NCI-H1436 (cell line): ENCODE measurements around the gene CSH2.
"Not testable (repeated sequence)": the region's sequence is repeated elsewhere in the genome, so short reads cannot be mapped to it uniquely, and the experiment has no call there.

Experiments
- DNase-seq: peaks from one replicate; lab custom pipeline; 2025; lab: John Stamatoyannopoulos, UW

The CSH2 gene

GRCh38 chr17:63854709-63855108 is 18.8 kb downstream of the CSH2 start:
- no peak for DNase-seq

- DNase-seq: no peak
Observed at GRCh38 chr17:63853260-63853659, 20.2 kb downstream of the CSH2 start.

GRCh38 chr17:63850401-63850800 is 23.1 kb downstream of the CSH2 start:
- DNase-seq: no peak

- no peak for DNase-seq
Observed at GRCh38 chr17:63848834-63849689, 24.4 kb downstream of the CSH2 start.

GRCh38 chr17:63847525-63848249 is 25.8 kb downstream of the CSH2 start:
- no peak for DNase-seq

- no peak for DNase-seq
Observed at GRCh38 chr17:63845509-63845908, 28.0 kb downstream of the CSH2 start.

GRCh38 chr17:63843910-63844677 is 29.4 kb downstream of the CSH2 start:
- no peak for DNase-seq

GRCh38 chr17:63843387-63843888 is 30.0 kb downstream of the CSH2 start:
- not testable (repeated sequence) for DNase-seq

GRCh38 chr17:63842540-63843386 is 30.7 kb downstream of the CSH2 start, which contains the start of gene SMARCD2:
Gene SMARCD2, minus strand, starts transcription at chr17:63842685. Its CDS starts 11 bp downstream, at chr17:63842674.
- DNase-seq: peak; percentile 100

- peak; percentile 49 for DNase-seq
Observed at GRCh38 chr17:63842173-63842539, 31.3 kb downstream of the CSH2 start.

GRCh38 chr17:63841350-63842172 is 31.9 kb downstream of the CSH2 start:
- peak; percentile 14 for DNase-seq

- no peak for DNase-seq
Observed at GRCh38 chr17:63840591-63841349, 32.7 kb downstream of the CSH2 start.

GRCh38 chr17:63838631-63839171 is 34.8 kb downstream of the CSH2 start:
- peak; percentile 78 for DNase-seq

GRCh38 chr17:63837962-63838600 is 35.4 kb downstream of the CSH2 start:
- DNase-seq: no peak

GRCh38 chr17:63837480-63837879 is 36.0 kb downstream of the CSH2 start:
- no peak for DNase-seq

GRCh38 chr17:63836811-63837210 is 36.7 kb downstream of the CSH2 start:
- no peak for DNase-seq

- no peak for DNase-seq
Observed at GRCh38 chr17:63835167-63835720, 38.2 kb downstream of the CSH2 start.

- DNase-seq: peak; percentile 64
Observed at GRCh38 chr17:63834431-63835166, 38.9 kb downstream of the CSH2 start.
